ENCODE measurements around the gene NAA80. TPM values are rescaled to one million over a fixed set of nuclear protein-coding genes. Genes with fewer than 3 reads are reported as not detected.
"Not testable (repeated sequence)": the region's sequence is repeated elsewhere in the genome, so short reads cannot be mapped to it uniquely, and the experiment has no call there.

NAA80 gene
- total RNA-seq, 1 donor from 2014 or later = 6.7 TPM

DNA sequence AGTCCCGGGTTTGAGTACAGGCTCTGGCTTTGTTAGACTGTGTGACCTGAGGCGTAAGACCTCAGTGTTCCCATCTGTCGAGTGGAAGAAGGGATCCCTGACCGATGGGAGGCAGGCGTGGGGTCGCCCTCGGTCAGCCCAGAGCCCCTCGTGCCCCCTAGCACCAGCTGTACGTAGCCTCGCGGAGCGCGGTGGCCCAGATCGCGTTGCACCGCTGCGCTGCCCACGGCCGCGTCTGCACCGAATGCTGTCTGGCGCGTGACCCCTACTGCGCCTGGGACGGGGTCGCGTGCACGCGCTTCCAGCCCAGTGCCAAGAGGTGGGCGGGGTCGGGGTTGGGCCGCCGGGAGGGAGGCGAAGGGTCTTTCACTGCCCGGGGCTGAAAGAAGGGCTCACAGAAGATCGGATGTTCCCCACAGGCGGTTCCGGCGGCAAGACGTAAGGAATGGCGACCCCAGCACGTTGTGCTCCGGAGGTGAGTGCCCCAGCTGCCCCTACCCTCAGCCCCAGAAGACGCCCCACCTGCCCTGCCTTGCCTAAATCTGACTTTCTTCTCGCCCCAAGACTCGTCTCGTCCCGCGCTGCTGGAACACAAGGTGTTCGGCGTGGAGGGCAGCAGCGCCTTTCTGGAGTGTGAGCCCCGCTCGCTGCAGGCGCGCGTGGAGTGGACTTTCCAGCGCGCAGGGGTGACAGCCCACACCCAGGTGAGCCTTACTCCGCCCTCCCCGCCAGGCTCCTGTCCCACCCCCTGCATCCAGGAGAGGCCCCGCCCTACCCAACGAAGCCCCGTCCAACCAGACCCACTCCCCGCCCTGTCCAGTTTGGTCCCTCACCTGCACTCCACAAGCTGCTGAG, 23.8 kb downstream of the NAA80 start:
- ATAC-seq (no peak), DNase-seq (no peak)
- intact Hi-C loops (cut with micrococcal nuclease) = loop anchor here (2.0 kb wide), 1 partner anchor 17 kb away; the partner anchor contains the start of gene IFRD2

- ATAC-seq (peak; percentile 9), DNase-seq (peak; percentile 70)
- intact Hi-C loops (cut with micrococcal nuclease) = loop anchor here (2.0 kb wide), 1 partner anchor 18 kb away; the partner anchor contains the start of gene IFRD2
Observed at GRCh38 chr3:50274371-50275104, 24.7 kb downstream of the NAA80 start.

GRCh38 chr3:50273689-50274065, 25.5 kb downstream of the NAA80 start:
- intact Hi-C loops (cut with micrococcal nuclease) = loop anchor here (2.0 kb wide), 1 partner anchor 19 kb away; the partner anchor contains the start of gene IFRD2
- ATAC-seq (no peak), DNase-seq (no peak)

- intact Hi-C loops (cut with micrococcal nuclease) = no loop called here
- peak; percentile 67 for ATAC-seq
- peak; percentile 93 for DNase-seq
Observed at GRCh38 chr3:50272911-50273688, 26.1 kb downstream of the NAA80 start.

DNA sequence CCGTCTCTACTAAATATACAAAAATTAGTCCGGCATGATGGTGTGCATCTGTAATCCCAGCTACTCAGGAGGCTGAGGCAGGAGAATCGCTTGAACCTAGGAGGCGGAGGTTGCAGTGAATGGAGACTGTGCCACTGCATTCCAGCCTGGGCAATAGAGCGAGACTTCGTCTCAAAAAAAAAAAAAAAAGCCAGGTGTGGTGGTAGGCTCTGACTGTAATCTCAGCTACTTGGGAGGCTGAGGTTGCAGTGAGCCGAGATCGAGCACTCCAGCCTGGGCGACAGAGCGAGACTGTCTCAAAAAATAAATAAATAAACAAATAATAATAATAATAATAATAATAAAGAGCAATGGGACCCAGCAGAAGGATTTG, 26.7 kb downstream of the NAA80 start:
- ATAC-seq; DNase-seq; intact Hi-C loops (cut with micrococcal nuclease): not testable (repeated sequence)

DNA sequence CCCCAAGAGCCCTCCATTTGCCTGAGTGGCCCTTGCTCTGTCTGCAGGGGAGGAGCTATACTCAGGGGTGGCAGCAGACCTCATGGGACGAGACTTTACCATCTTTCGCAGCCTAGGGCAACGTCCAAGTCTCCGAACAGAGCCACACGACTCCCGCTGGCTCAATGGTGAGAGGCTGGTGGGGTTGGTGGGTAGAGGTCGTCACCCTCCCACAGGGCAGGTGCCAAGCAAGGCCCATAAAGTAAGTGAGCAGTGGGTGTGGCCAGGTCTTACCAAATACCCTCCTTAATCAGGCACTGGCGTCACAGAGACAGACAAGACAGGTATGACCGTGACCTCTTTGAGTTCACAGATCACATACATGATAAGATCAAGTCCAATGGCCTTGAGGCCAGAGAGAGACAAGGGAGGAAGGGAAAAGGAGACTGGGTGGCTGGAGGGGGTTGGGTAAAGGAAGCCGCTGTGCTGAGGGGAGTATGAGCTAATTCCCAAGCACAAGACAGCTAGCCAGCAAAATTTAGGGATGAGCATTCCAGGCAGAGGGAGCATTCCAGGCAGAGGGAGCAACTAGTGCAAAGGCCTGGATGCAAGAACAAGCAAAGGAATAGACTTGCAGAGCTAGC, 27.8 kb downstream of the NAA80 start:
- ATAC-seq = no peak
- no peak for DNase-seq
- intact Hi-C loops (cut with micrococcal nuclease) = loop anchor here (2.0 kb wide), 1 partner anchor 75 kb away; no protein-coding TSS in a partner anchor

- ATAC-seq (no peak), DNase-seq (no peak)
- intact Hi-C loops (cut with micrococcal nuclease) = loop anchor here (2.0 kb wide), 1 partner anchor 74 kb away; no protein-coding TSS in a partner anchor
Observed at GRCh38 chr3:50270422-50271224, 28.6 kb downstream of the NAA80 start.

DNA sequence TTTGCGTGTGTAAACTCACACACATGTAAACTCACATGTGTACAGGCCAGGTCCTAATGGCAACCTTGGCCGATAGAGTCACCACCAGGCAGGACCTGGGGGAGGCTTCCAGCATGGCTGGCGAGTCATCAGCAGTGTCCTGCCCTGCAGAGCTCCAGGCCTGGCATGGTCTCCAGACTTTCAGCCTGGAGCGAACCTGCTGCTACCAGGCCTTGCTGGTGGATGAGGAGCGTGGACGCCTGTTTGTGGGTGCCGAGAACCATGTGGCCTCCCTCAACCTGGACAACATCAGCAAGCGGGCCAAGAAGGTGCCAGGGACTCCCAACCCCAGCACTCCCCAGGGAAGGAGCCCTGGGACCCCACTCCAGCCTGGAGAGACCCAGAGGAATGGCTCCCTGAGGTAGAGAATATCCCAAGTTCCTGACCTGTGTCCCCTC, 29.2 kb downstream of the NAA80 start:
- DNase-seq (no peak), ATAC-seq (no peak)
- intact Hi-C loops (cut with micrococcal nuclease) = loop anchor here (2.0 kb wide), 1 partner anchor 73 kb away; no protein-coding TSS in a partner anchor

DNA sequence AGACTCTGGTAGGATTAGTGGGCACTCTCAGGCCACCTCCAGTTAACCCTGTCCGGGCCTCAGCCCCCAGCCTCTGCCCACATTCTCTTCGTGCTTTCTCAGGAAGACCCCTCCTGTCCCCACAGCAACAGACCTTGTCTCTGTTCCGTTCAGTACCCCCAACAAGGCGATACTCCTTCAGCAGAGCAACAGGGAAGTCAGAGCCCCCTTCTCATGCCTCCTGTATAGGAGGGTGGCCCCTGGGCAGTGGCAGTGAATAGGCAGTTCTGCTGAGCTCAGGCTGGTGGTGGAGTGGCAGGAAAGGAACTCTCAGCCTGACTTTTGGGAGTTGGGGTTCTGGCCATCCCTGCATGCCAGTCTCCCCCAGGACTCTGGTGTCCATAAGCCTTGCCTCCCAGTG, 29.7 kb downstream of the NAA80 start:
- ATAC-seq (no peak), DNase-seq (no peak)
- intact Hi-C loops (cut with micrococcal nuclease) = no loop called here

DNA sequence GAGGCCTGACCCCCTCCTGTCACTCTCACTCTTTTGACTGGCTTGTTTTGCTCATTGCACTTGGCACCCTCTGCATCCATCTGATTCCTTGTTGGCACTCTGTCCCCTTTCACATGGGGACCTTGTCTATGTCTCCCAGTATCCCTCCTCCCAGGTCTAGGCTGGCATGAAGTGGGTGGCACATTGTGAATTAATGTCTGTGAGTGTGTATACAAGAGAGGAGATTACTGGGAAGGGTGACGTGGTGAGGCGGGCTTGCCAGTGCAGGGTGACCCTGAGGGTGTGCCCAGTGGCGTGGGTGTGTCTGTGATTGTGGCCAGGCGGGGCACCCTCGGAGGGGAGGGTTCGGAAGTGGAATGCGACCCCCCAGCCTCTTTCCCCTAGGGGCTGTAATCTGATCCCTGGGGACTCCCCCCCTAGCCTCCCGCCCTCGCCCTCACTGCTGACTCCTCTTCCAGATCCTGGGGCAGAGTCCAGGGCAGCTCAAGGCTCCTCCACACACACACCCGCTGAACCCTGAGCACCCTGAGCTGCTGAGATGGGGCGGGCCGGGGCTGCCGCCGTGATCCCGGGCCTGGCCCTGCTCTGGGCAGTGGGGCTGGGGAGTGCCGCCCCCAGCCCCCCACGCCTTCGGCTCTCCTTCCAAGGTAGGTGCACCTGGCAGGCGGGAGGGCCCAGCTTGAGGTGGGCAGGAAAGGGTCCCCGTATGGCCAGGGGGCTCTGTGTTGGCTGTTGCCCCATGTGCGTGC, 30.3 kb downstream of the NAA80 start, which contains the start of gene SEMA3B:
TSS of gene SEMA3B (plus strand) at position 445 of the 749 bp plus-strand sequence. CDS start at position 539, 94 bp downstream.
- ATAC-seq (peak; percentile 32), DNase-seq (peak; percentile 68)
- intact Hi-C loops (cut with micrococcal nuclease) = no loop called here

GRCh38 chr3:50268276-50268675, 30.9 kb downstream of the NAA80 start:
- intact Hi-C loops (cut with micrococcal nuclease) = no loop called here
- ATAC-seq (no peak), DNase-seq (no peak)

- intact Hi-C loops (cut with micrococcal nuclease) = no loop called here
- peak; percentile 65 for ATAC-seq
- peak; percentile 86 for DNase-seq
Observed at GRCh38 chr3:50267280-50267913, 31.8 kb downstream of the NAA80 start.

- DNase-seq (no peak), ATAC-seq (no peak)
- intact Hi-C loops (cut with micrococcal nuclease) = no loop called here
Observed at GRCh38 chr3:50266836-50267235, 32.4 kb downstream of the NAA80 start.

GRCh38 chr3:50266017-50266416, 33.2 kb downstream of the NAA80 start:
- intact Hi-C loops (cut with micrococcal nuclease) = no loop called here
- no peak for ATAC-seq
- no peak for DNase-seq

- ATAC-seq = no peak
- DNase-seq = no peak
- intact Hi-C loops (cut with micrococcal nuclease) = no loop called here
Observed at GRCh38 chr3:50265571-50265970, 33.6 kb downstream of the NAA80 start.

DNA sequence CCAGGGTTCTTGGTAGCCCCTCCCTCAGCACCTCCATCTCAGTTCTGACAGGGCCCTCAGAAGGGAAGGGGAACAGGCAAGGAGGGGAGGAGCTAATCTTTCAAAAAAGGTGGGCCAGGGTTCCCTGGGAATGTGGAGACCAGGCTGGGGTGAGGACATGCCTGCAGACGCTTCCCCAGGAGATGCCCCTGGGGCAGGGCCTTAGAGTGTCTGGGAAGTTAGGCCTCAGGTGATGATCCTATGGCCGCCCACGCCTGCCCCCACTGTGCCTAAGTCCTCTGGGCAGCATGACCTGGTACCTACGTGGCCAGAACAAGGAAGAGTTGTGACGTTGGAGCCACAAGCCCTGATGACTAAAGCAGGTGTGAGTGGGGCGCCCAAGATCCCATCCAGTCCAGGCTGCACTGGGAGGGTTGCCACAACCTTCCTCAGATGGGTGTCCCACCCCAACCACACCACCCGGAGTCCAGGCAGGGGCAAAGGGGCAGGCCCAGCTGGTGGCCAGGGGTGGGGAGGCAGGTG, 34.2 kb downstream of the NAA80 start:
- intact Hi-C loops (cut with micrococcal nuclease) = no loop called here
- ATAC-seq = no peak
- DNase-seq = no peak

All from left ventricle myocardium superior (tissue), 1 donor.